Measurements from ENCODE around the gene ADAP1.

The ADAP1 gene

DNA sequence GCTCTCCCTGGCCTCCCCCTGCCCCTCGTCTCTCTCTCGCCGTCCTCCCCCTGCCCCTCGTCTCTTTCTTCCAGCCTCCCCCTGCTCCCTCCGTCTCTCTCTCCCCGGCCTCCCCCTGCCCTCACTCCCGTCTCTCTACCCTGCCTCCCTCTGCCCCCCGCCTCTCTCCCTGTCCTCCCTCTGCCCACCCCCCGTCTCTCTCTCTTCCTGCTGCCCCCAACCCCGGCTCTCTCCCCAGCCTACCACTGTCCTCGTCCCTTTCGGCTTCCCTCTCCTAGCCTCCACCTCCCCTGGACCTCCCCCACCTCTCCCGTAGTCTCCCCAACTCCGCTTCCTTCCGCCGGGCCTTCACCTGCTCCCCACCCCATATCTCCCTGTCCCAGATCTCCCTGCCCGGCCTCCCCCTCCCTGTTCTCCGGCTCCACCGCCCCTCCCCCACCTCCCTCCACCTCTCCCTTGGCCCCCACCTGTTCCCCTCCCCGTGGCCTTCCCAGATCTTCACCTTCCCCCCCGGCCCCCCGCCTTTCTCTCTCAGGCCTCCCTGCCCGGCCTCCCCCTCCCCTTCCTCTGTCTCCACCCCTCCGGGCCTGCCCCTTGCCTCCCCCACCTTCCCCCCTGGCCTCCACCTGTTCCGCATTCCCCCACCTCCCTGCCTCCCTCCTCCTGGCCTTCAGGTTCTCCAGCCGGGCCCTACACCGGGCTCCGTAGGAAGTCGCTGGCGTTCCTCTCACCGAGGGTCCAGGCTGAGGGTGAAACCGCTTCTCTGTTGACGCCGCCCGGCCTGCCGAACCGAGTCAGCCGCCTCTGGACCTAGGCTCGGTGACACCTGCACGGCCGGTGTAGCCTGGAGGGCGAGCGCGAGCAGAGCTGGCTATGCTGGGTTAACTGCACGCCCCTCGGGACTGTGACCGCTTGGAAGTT, 76.9 kb downstream of the ADAP1 start (continued):
- TF ChIP-seq ZNF76 (tag by site-specific recombination; IDR thresholded peaks at IDR 0.05; ENCODE audit: borderline replicate concordance, low read depth) (0 out of 2 replicates have a peak, but pooled peaks have one; percentile 17), HIC1 (tag by site-specific recombination; IDR thresholded peaks at IDR 0.05) (no peak), RBAK (tag by site-specific recombination; IDR thresholded peaks at IDR 0.05) (no peak)

DNA sequence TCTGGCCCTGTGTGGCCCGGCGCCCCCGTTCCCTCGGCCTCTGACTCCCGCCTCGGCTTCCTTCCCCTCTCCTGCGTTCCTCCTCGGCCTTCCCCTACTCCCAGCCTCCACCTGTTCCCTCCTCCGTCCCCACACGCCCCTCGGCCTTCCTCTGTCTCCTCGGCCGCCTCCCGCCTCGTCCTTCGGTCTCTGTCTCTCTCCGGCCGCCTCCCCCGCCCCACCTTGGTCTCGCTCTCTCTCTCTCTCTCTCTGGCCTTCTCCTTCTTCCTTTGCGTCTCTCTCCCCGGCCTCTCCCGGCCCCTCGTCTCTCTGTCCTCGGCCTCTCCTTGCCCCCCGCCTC, 77.5 kb downstream of the ADAP1 start:
- CTCF ChIA-PET, result interaction anchor here (0.7 kb wide), 1 partner anchor 99 kb away, joined by 3 read pairs; the partner anchor contains the start of gene COX19
- H3K27ac ChIP-seq (ENCODE audit: extremely low read depth, low read depth, low read length), result peak overlapping the region; percentile 80
- H3K9me3 ChIP-seq (ENCODE audit: control insufficient read depth, insufficient read depth, low read depth, low read length), result no peaks in the 10 kb centered on the region
- POLR2A ChIA-PET, result interaction anchor here (0.6 to 0.7 kb wide), 3 partner anchors 63 to 108 kb away, joined by 3 read pairs; partner anchors contain the start of gene COX19
- H3K4me3 ChIP-seq (ENCODE audit: low read depth, low read length), result peak overlapping the region; percentile 94
- H3K36me3 ChIP-seq (ENCODE audit: control insufficient read depth in 2 of 2, insufficient read depth in 1 of 2, low read length in 2 of 2), result peaks cover 0 to 37% of the 10 kb centered on the region in 2 experiments; a peak in 1 of 3 replicates
- no peaks in the 10 kb centered on the region for H3K4me1 ChIP-seq (ENCODE audit: control insufficient read depth, insufficient read depth, low read length)
- TF ChIP-seq, protein P1, sequence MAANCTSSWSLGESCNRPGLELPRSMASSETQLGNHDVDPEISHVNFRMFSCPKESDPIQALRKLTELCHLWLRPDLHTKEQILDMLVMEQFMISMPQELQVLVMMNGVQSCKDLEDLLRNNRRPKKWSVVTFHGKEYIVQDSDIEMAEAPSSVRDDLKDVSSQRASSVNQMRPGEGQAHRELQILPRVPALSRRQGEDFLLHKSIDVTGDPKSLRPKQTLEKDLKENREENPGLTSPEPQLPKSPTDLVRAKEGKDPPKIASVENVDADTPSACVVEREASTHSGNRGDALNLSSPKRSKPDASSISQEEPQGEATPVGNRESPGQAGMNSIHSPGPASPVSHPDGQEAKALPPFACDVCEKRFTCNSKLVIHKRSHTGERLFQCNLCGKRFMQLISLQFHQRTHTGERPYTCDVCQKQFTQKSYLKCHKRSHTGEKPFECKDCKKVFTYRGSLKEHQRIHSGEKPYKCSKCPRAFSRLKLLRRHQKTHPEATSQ (tag by site-specific recombination; IDR thresholded peaks at IDR 0.05), result 0 out of 2 replicates have a peak, but pooled peaks have one; percentile 71
- TF ChIP-seq GLIS2 (tag by site-specific recombination; IDR thresholded peaks at IDR 0.05), result peak; percentile 80
- 0 out of 2 replicates have a peak, but pooled peaks have one; percentile 36 for TF ChIP-seq ZNF2 (tag by site-specific recombination; IDR thresholded peaks at IDR 0.05)
- peak; percentile 67; the same call in 1 of the 2 replicates for TF ChIP-seq PATZ1 (tag by site-specific recombination; IDR thresholded peaks at IDR 0.05)
- TF ChIP-seq ZNF510 (tag by site-specific recombination; IDR thresholded peaks at IDR 0.05; ENCODE audit: insufficient replicate concordance), result no peak
- no peak for TF ChIP-seq ZNF488 (tag by site-specific recombination; IDR thresholded peaks at IDR 0.05)
- no peak for TF ChIP-seq ZNF747 (tag by site-specific recombination; IDR thresholded peaks at IDR 0.05)
- no peak for TF ChIP-seq ZNF354C (tag by site-specific recombination; IDR thresholded peaks at IDR 0.05; ENCODE audit: borderline replicate concordance, low read depth)
- TF ChIP-seq REST (tag by site-specific recombination; IDR thresholded peaks at IDR 0.05), result peak; percentile 28; the same call in 1 of the 2 replicates
- TF ChIP-seq ZNF248 (tag by site-specific recombination; IDR thresholded peaks at IDR 0.05), result no peak
- TF ChIP-seq MYNN (tag by site-specific recombination; IDR thresholded peaks at IDR 0.05; ENCODE audit: borderline replicate concordance), result peak; percentile 23; the same call in 1 of the 2 replicates
- peak; percentile 68 for TF ChIP-seq ZEB2 (tag by site-specific recombination; IDR thresholded peaks at IDR 0.05)
- no peak for TF ChIP-seq ZNF561 (tag by site-specific recombination; IDR thresholded peaks at IDR 0.05; ENCODE audit: borderline replicate concordance)
- TF ChIP-seq OSR2 (tag by site-specific recombination; IDR thresholded peaks at IDR 0.05), result no peak
- no peak for TF ChIP-seq ZNF37A (tag by site-specific recombination; IDR thresholded peaks at IDR 0.05)
- TF ChIP-seq, protein P2, sequence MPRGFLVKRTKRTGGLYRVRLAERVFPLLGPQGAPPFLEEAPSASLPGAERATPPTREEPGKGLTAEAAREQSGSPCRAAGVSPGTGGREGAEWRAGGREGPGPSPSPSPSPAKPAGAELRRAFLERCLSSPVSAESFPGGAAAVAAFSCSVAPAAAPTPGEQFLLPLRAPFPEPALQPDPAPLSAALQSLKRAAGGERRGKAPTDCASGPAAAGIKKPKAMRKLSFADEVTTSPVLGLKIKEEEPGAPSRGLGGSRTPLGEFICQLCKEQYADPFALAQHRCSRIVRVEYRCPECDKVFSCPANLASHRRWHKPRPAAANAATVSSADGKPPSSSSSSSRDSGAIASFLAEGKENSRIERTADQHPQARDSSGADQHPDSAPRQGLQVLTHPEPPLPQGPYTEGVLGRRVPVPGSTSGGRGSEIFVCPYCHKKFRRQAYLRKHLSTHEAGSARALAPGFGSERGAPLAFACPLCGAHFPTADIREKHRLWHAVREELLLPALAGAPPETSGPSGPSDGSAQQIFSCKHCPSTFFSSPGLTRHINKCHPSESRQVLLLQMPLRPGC (tag by site-specific recombination; IDR thresholded peaks at IDR 0.05), result no peak
- TF ChIP-seq ZNF211 (tag by site-specific recombination; IDR thresholded peaks at IDR 0.05; ENCODE audit: low read depth), result no peak
- TF ChIP-seq KLF8 (tag by site-specific recombination; IDR thresholded peaks at IDR 0.05), result peak; percentile 49
- TF ChIP-seq SCRT2 (tag by site-specific recombination; IDR thresholded peaks at IDR 0.05), result peak; percentile 88
- 0 out of 2 replicates have a peak, but pooled peaks have one; percentile 26 for TF ChIP-seq ZNF146 (tag by site-specific recombination; IDR thresholded peaks at IDR 0.05)
